SK-N-SH treated with all-trans-retinoic acid at 6 μM for 48 hours (cell line): Measurements from ENCODE around the gene BST1.

Source experiments
- CSRNP3 ChIP-seq: fragments of 250-450 bp; sonication (Bioruptor Pico); IDR thresholded peaks from 2 replicates; pipeline ENCODE4 v1.5.1; 2021; ENCODE audit warnings: mild to moderate bottlenecking, moderate library complexity
- RARB ChIP-seq: fragments of 250-450 bp; sonication (Bioruptor Pico); IDR thresholded peaks from 2 replicates; pipeline ENCODE4 v1.8.0; 2021; ENCODE audit warnings: mild to moderate bottlenecking, moderate library complexity

GRCh38 chr4:15657366-15657765 lies 45.5 kb upstream of the BST1 start:
- TF ChIP-seq RARB (CRISPR knock-in tag) (no peak), CSRNP3 (CRISPR knock-in tag) (no peak)
